Neural crest cell (in vitro differentiated cells): Measurements from ENCODE around the gene MINDY2. TPM values are rescaled to one million over a fixed set of nuclear protein-coding genes. Genes with fewer than 3 reads are reported as not detected.
"Not testable (repeated sequence)": the region's sequence is repeated elsewhere in the genome, so short reads cannot be mapped to it uniquely, and the experiment has no call there.

Experiments used
- DNase-seq: peaks from one replicate; pipeline ENCODE4 v3.0.0; 2021; ENCODE audit warnings: low read depth, mixed read lengths, low spot score
- H3K27ac Mint-ChIP-seq: one replicate; pipeline ENCODE4 v1.8.0; 2021; ENCODE audit warnings: mild to moderate bottlenecking, mixed read lengths; ENCODE audit not compliant: unreplicated experiment
- H3K27me3 Mint-ChIP-seq: 2 replicates; pipeline ENCODE4 v1.8.0; 2021; ENCODE audit warnings: low read depth, mild to moderate bottlenecking, mixed read lengths
- H3K36me3 Mint-ChIP-seq: 2 replicates; pipeline ENCODE4 v1.8.0; 2021; ENCODE audit warnings: low read depth, mild to moderate bottlenecking, mixed read lengths
- H3K4me1 Mint-ChIP-seq: 2 replicates; pipeline ENCODE4 v1.8.0; 2021; ENCODE audit warnings: mixed read lengths
- H3K4me3 Mint-ChIP-seq: one replicate; pipeline ENCODE4 v1.8.0; 2021; ENCODE audit warnings: mild to moderate bottlenecking, mixed read lengths
- H3K9me3 Mint-ChIP-seq: 2 replicates; pipeline ENCODE4 v1.8.0; 2021; ENCODE audit warnings: mixed read lengths
- CTCF ChIP-seq: fragments of 200-600 bp; sonication (generic); conservative IDR thresholded peaks from 2 replicates; pipeline ENCODE4 v1.5.0; 2021; ENCODE audit warnings: antibody characterized with exemption, mild to moderate bottlenecking
- total RNA-seq: library from RNA; stranded (reverse); gene quantifications from 2 replicates; pipeline ENCODE4 v1.2.1, GENCODE V29; 2021

Gene MINDY2
- total RNA-seq, 1 donor from 2014 or later, result 14.3 TPM

GRCh38 chr15:58876306-58877106, 105.4 kb downstream of the MINDY2 start:
- no peak for DNase-seq
- no peak for TF ChIP-seq CTCF

GRCh38 chr15:58877999-58878825, 107.1 kb downstream of the MINDY2 start:
- no peaks in the 10 kb centered on the region for H3K4me1 Mint-ChIP-seq
- H3K9me3 Mint-ChIP-seq, result no peaks in the 10 kb centered on the region
- DNase-seq, result no peak
- no peak overlapping the region for H3K4me3 Mint-ChIP-seq
- TF ChIP-seq CTCF, result no peak
- no peaks in the 10 kb centered on the region for H3K27me3 Mint-ChIP-seq
- no peak overlapping the region for H3K27ac Mint-ChIP-seq
- H3K36me3 Mint-ChIP-seq, result peaks cover 41% of the 10 kb centered on the region

More at GRCh38 chr15:58876306-58877106, 105.4 kb downstream of the MINDY2 start:
- Mint-ChIP-seq H3K27ac (no peak overlapping the region), H3K36me3 (peaks cover 35% of the 10 kb centered on the region), H3K4me3 (no peak overlapping the region), H3K4me1 (no peaks in the 10 kb centered on the region), H3K9me3 (no peaks in the 10 kb centered on the region), H3K27me3 (no peaks in the 10 kb centered on the region)

DNA sequence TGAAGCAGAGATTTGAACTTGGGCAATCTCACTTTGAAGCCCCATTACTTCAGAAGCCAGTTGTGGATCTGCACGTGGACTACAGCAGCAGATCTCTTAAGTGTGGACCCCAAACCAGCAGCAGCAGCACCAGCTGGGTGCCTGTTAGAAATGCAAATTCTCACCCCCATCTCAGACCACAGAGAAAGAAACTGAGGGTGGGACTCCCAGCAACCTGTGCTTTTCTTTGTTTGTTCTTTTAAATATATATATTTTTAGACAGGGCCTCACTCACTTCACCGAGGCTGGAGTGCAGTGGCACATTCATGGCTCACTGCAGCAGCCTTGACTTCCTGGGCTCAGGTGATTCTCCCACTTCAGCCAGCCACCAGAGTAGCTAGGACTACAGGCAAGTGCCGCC, 109.2 kb downstream of the MINDY2 start:
- Mint-ChIP-seq H3K4me3 (no peak overlapping the region), H3K36me3 (peaks cover 48% of the 10 kb centered on the region), H3K27me3 (no peaks in the 10 kb centered on the region), H3K4me1 (no peaks in the 10 kb centered on the region), H3K9me3 (no peaks in the 10 kb centered on the region), H3K27ac (no peak overlapping the region)
- no peak for DNase-seq
- TF ChIP-seq CTCF, result no peak

DNA sequence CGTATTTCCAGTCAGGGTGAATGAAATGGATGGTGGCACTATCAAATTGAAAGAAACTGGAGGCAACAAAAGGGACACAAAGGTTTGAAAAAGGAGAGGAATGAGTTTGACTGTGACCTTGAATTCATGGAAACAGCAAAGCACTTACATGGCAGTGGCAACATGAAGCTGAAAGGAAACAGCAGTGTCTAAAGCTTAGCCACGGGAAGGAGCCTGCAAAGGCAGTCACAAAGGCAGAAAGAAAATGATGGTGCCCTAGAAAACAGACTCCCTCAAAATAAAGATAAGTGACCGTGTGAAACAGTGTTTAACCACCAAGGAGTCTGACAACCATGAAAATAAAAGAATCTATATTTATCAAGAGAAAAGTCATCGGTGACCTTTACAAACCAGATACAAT, 111.1 kb downstream of the MINDY2 start:
- H3K9me3 Mint-ChIP-seq, result no peaks in the 10 kb centered on the region
- H3K27ac Mint-ChIP-seq, result no peak overlapping the region
- DNase-seq, result no peak
- no peak overlapping the region for H3K4me3 Mint-ChIP-seq
- TF ChIP-seq CTCF, result no peak
- H3K36me3 Mint-ChIP-seq, result peaks cover 47% of the 10 kb centered on the region
- H3K27me3 Mint-ChIP-seq, result no peaks in the 10 kb centered on the region
- H3K4me1 Mint-ChIP-seq, result no peaks in the 10 kb centered on the region

GRCh38 chr15:58883926-58884325, 112.8 kb downstream of the MINDY2 start:
- not testable (repeated sequence) for H3K27me3 Mint-ChIP-seq, DNase-seq, H3K4me1 Mint-ChIP-seq, H3K27ac Mint-ChIP-seq, H3K4me3 Mint-ChIP-seq, H3K9me3 Mint-ChIP-seq
- peaks cover 49% of the 10 kb centered on the region for H3K36me3 Mint-ChIP-seq

DNA sequence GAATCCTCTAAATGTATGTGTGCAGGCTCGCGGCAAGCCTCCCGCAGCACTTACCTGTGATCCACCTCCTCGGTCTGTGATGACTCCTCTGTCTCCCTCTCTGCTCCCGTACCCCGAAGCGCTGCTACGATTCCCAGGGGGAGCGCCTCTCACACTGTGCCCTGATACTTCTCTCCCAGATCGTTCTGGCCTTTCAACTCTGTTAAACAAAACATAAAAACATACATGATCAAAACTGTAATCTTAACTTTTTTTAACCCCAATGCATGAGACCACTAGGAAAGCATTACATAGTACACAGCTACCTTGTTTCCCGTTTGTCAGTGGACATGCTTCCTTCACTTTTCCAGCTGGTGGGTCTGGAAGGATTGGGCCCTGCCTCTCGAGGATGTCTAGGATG, 115.8 kb downstream of the MINDY2 start:
- no peak for DNase-seq
- no peaks in the 10 kb centered on the region for H3K4me1 Mint-ChIP-seq
- no peaks in the 10 kb centered on the region for H3K27me3 Mint-ChIP-seq
- H3K36me3 Mint-ChIP-seq, result peaks cover 43% of the 10 kb centered on the region
- no peaks in the 10 kb centered on the region for H3K9me3 Mint-ChIP-seq
- H3K4me3 Mint-ChIP-seq, result peak overlapping the region; percentile 17
- no peak for TF ChIP-seq CTCF
- H3K27ac Mint-ChIP-seq, result no peak overlapping the region
